ENCODE measurements around the gene ASCL5.
A peak's percentile ranks its signal among the peaks of the same experiment; 100 is the strongest.
"Not testable (repeated sequence)": the region's sequence is repeated elsewhere in the genome, so short reads cannot be mapped to it uniquely, and the experiment has no call there.

ASCL5 gene

GRCh38 chr1:201126832-201127754, at the start of gene ASCL5:
ASCL5 (minus strand) TSS chr1:201127184; CDS start chr1:201115372, 11,812 bp downstream.
- DNase-seq (ENCODE audit: low spot score): no peak

GRCh38 chr1:201175820-201176500, 49.0 kb upstream of the ASCL5 start:
- no peak for DNase-seq (ENCODE audit: low spot score)

- no peak for DNase-seq (ENCODE audit: low spot score)
Measured at GRCh38 chr1:201173736-201174135, 46.8 kb upstream of the ASCL5 start.

- DNase-seq (ENCODE audit: low spot score): no peak
Measured at GRCh38 chr1:201172999-201173610, 46.1 kb upstream of the ASCL5 start.

- no peak for DNase-seq (ENCODE audit: low spot score)
Measured at GRCh38 chr1:201172326-201172725, 45.3 kb upstream of the ASCL5 start.

- DNase-seq (ENCODE audit: low spot score): peak; percentile 23
Measured at GRCh38 chr1:201171063-201172036, 44.4 kb upstream of the ASCL5 start.

- peak; percentile 72 for DNase-seq (ENCODE audit: low spot score)
Measured at GRCh38 chr1:201170533-201171062, 43.6 kb upstream of the ASCL5 start.

GRCh38 chr1:201169971-201170532, 43.1 kb upstream of the ASCL5 start:
- no peak for DNase-seq (ENCODE audit: low spot score)

- DNase-seq (ENCODE audit: low spot score): no peak
Measured at GRCh38 chr1:201169203-201169602, 42.2 kb upstream of the ASCL5 start.

- DNase-seq (ENCODE audit: low spot score): no peak
Measured at GRCh38 chr1:201167041-201167991, 40.3 kb upstream of the ASCL5 start.

- no peak for DNase-seq (ENCODE audit: low spot score)
Measured at GRCh38 chr1:201164645-201165044, 37.7 kb upstream of the ASCL5 start.

- no peak for DNase-seq (ENCODE audit: low spot score)
Measured at GRCh38 chr1:201163707-201164106, 36.7 kb upstream of the ASCL5 start.

- DNase-seq (ENCODE audit: low spot score): not testable (repeated sequence)
Measured at GRCh38 chr1:201163036-201163435, 36.1 kb upstream of the ASCL5 start.

- DNase-seq (ENCODE audit: low spot score): no peak
Measured at GRCh38 chr1:201157949-201158348, 31.0 kb upstream of the ASCL5 start.

GRCh38 chr1:201156819-201157218, 29.8 kb upstream of the ASCL5 start:
- DNase-seq (ENCODE audit: low spot score): no peak

- DNase-seq (ENCODE audit: low spot score): no peak
Measured at GRCh38 chr1:201156346-201156745, 29.4 kb upstream of the ASCL5 start.

GRCh38 chr1:201155354-201155753, 28.4 kb upstream of the ASCL5 start:
- no peak for DNase-seq (ENCODE audit: low spot score)

GRCh38 chr1:201154389-201155165, 27.6 kb upstream of the ASCL5 start, which contains the start of gene TMEM9:
TMEM9 (minus strand) TSS chr1:201154474; CDS start chr1:201153923, 551 bp downstream.
- peak; percentile 97 for DNase-seq (ENCODE audit: low spot score)
